ENCODE results near the gene CD101.

Gene CD101

GRCh38 chr1:117011334-117011733 lies 9.8 kb downstream of the CD101 start:
- H3K27me3 Mint-ChIP-seq (ENCODE audit: low read depth): no peaks in the 10 kb centered on the region

GRCh38 chr1:117013309-117013858 lies 11.8 kb downstream of the CD101 start:
- Mint-ChIP-seq H3K27me3 (ENCODE audit: low read depth) (no peaks in the 10 kb centered on the region), H3K27ac (no peak overlapping the region), H3K4me1 (ENCODE audit: low read depth) (peaks cover 25% of the 10 kb centered on the region), H3K36me3 (ENCODE audit: low read depth) (no peaks in the 10 kb centered on the region), H3K9me3 (no peaks in the 10 kb centered on the region), H3K4me3 (no peak overlapping the region)
- DNase-seq (ENCODE audit: low spot score): no peak

More at GRCh38 chr1:117011334-117011733, 9.8 kb downstream of the CD101 start:
- no peaks in the 10 kb centered on the region for H3K9me3 Mint-ChIP-seq
- no peaks in the 10 kb centered on the region for H3K36me3 Mint-ChIP-seq (ENCODE audit: low read depth)
- no peak overlapping the region for H3K27ac Mint-ChIP-seq
- H3K4me3 Mint-ChIP-seq: no peak overlapping the region
- no peak for DNase-seq (ENCODE audit: low spot score)
- H3K4me1 Mint-ChIP-seq (ENCODE audit: low read depth): peaks cover 30% of the 10 kb centered on the region

- Mint-ChIP-seq H3K9me3 (no peaks in the 10 kb centered on the region), H3K4me1 (ENCODE audit: low read depth) (peaks cover 18% of the 10 kb centered on the region), H3K36me3 (ENCODE audit: low read depth) (no peaks in the 10 kb centered on the region), H3K27ac (no peak overlapping the region), H3K27me3 (ENCODE audit: low read depth) (no peaks in the 10 kb centered on the region), H3K4me3 (no peak overlapping the region)
- no peak for DNase-seq (ENCODE audit: low spot score)
Observed at GRCh38 chr1:117014209-117014608, 12.6 kb downstream of the CD101 start.

GRCh38 chr1:117015724-117016123 lies 14.2 kb downstream of the CD101 start:
- no peaks in the 10 kb centered on the region for H3K9me3 Mint-ChIP-seq
- no peak overlapping the region for H3K4me3 Mint-ChIP-seq
- no peaks in the 10 kb centered on the region for H3K36me3 Mint-ChIP-seq (ENCODE audit: low read depth)
- no peak overlapping the region for H3K27ac Mint-ChIP-seq
- H3K4me1 Mint-ChIP-seq (ENCODE audit: low read depth): peaks cover 10% of the 10 kb centered on the region
- no peaks in the 10 kb centered on the region for H3K27me3 Mint-ChIP-seq (ENCODE audit: low read depth)
- no peak for DNase-seq (ENCODE audit: low spot score)

- DNase-seq (ENCODE audit: low spot score): no peak
- Mint-ChIP-seq H3K4me3 (no peak overlapping the region), H3K9me3 (no peaks in the 10 kb centered on the region), H3K36me3 (ENCODE audit: low read depth) (no peaks in the 10 kb centered on the region), H3K4me1 (ENCODE audit: low read depth) (peaks cover 8% of the 10 kb centered on the region), H3K27me3 (ENCODE audit: low read depth) (no peaks in the 10 kb centered on the region), H3K27ac (no peak overlapping the region)
Observed at GRCh38 chr1:117017062-117017461, 15.5 kb downstream of the CD101 start.

GRCh38 chr1:117017648-117018047 lies 16.1 kb downstream of the CD101 start:
- DNase-seq (ENCODE audit: low spot score): no peak
- H3K27ac Mint-ChIP-seq: no peak overlapping the region
- no peak overlapping the region for H3K4me3 Mint-ChIP-seq
- H3K4me1 Mint-ChIP-seq (ENCODE audit: low read depth): peaks cover 8% of the 10 kb centered on the region
- H3K9me3 Mint-ChIP-seq: no peaks in the 10 kb centered on the region
- H3K27me3 Mint-ChIP-seq (ENCODE audit: low read depth): no peaks in the 10 kb centered on the region
- H3K36me3 Mint-ChIP-seq (ENCODE audit: low read depth): no peaks in the 10 kb centered on the region

GRCh38 chr1:117020526-117021156 lies 19.1 kb downstream of the CD101 start:
- no peak overlapping the region for H3K4me3 Mint-ChIP-seq
- no peaks in the 10 kb centered on the region for H3K9me3 Mint-ChIP-seq
- no peak for DNase-seq (ENCODE audit: low spot score)
- H3K4me1 Mint-ChIP-seq (ENCODE audit: low read depth): no peaks in the 10 kb centered on the region
- H3K27me3 Mint-ChIP-seq (ENCODE audit: low read depth): no peaks in the 10 kb centered on the region
- H3K36me3 Mint-ChIP-seq (ENCODE audit: low read depth): no peaks in the 10 kb centered on the region
- no peak overlapping the region for H3K27ac Mint-ChIP-seq

GRCh38 chr1:117022114-117022513 lies 20.6 kb downstream of the CD101 start:
- Mint-ChIP-seq H3K4me3 (no peak overlapping the region), H3K4me1 (ENCODE audit: low read depth) (no peaks in the 10 kb centered on the region), H3K9me3 (no peaks in the 10 kb centered on the region), H3K27ac (no peak overlapping the region), H3K27me3 (ENCODE audit: low read depth) (no peaks in the 10 kb centered on the region), H3K36me3 (ENCODE audit: low read depth) (no peaks in the 10 kb centered on the region)
- no peak for DNase-seq (ENCODE audit: low spot score)

GRCh38 chr1:117025568-117025967 lies 24.0 kb downstream of the CD101 start:
- H3K4me3 Mint-ChIP-seq: no peak overlapping the region
- H3K4me1 Mint-ChIP-seq (ENCODE audit: low read depth): peaks cover 3% of the 10 kb centered on the region
- H3K27me3 Mint-ChIP-seq (ENCODE audit: low read depth): no peaks in the 10 kb centered on the region
- H3K9me3 Mint-ChIP-seq: no peaks in the 10 kb centered on the region
- no peaks in the 10 kb centered on the region for H3K36me3 Mint-ChIP-seq (ENCODE audit: low read depth)
- DNase-seq (ENCODE audit: low spot score): no peak
- H3K27ac Mint-ChIP-seq: no peak overlapping the region

- no peaks in the 10 kb centered on the region for H3K36me3 Mint-ChIP-seq (ENCODE audit: low read depth)
- H3K27ac Mint-ChIP-seq: no peak overlapping the region
- H3K4me3 Mint-ChIP-seq: no peak overlapping the region
- no peak for DNase-seq (ENCODE audit: low spot score)
- H3K27me3 Mint-ChIP-seq (ENCODE audit: low read depth): no peaks in the 10 kb centered on the region
- H3K4me1 Mint-ChIP-seq (ENCODE audit: low read depth): peaks cover 3% of the 10 kb centered on the region
- H3K9me3 Mint-ChIP-seq: no peaks in the 10 kb centered on the region
Observed at GRCh38 chr1:117026361-117026760, 24.8 kb downstream of the CD101 start.

GRCh38 chr1:117029685-117030084 lies 28.1 kb downstream of the CD101 start:
- Mint-ChIP-seq H3K9me3 (no peaks in the 10 kb centered on the region), H3K27me3 (ENCODE audit: low read depth) (no peaks in the 10 kb centered on the region), H3K4me3 (no peak overlapping the region), H3K4me1 (ENCODE audit: low read depth) (peaks cover 3% of the 10 kb centered on the region), H3K27ac (no peak overlapping the region), H3K36me3 (ENCODE audit: low read depth) (no peaks in the 10 kb centered on the region)
- no peak for DNase-seq (ENCODE audit: low spot score)

GRCh38 chr1:117030271-117030877 lies 28.8 kb downstream of the CD101 start:
- no peak overlapping the region for H3K4me3 Mint-ChIP-seq
- no peaks in the 10 kb centered on the region for H3K36me3 Mint-ChIP-seq (ENCODE audit: low read depth)
- H3K4me1 Mint-ChIP-seq (ENCODE audit: low read depth): peaks cover 3% of the 10 kb centered on the region
- H3K27ac Mint-ChIP-seq: no peak overlapping the region
- no peaks in the 10 kb centered on the region for H3K27me3 Mint-ChIP-seq (ENCODE audit: low read depth)
- DNase-seq (ENCODE audit: low spot score): no peak
- no peaks in the 10 kb centered on the region for H3K9me3 Mint-ChIP-seq

GRCh38 chr1:117032266-117032665 lies 30.7 kb downstream of the CD101 start:
- Mint-ChIP-seq H3K4me1 (ENCODE audit: low read depth) (peaks cover 3% of the 10 kb centered on the region), H3K27ac (no peak overlapping the region), H3K27me3 (ENCODE audit: low read depth) (no peaks in the 10 kb centered on the region), H3K4me3 (no peak overlapping the region), H3K9me3 (no peaks in the 10 kb centered on the region), H3K36me3 (ENCODE audit: low read depth) (no peaks in the 10 kb centered on the region)
- no peak for DNase-seq (ENCODE audit: low spot score)

- Mint-ChIP-seq H3K36me3 (ENCODE audit: low read depth) (no peaks in the 10 kb centered on the region), H3K4me1 (ENCODE audit: low read depth) (peaks cover 3% of the 10 kb centered on the region), H3K9me3 (no peaks in the 10 kb centered on the region), H3K27me3 (ENCODE audit: low read depth) (no peaks in the 10 kb centered on the region), H3K4me3 (no peak overlapping the region), H3K27ac (no peak overlapping the region)
- no peak for DNase-seq (ENCODE audit: low spot score)
Observed at GRCh38 chr1:117032681-117033539, 31.4 kb downstream of the CD101 start.

Data from T-helper 2 cell treated with Interferon-gamma antibody and Interleukin-4, amounts not matched to agents 5 μg/mL and 100 μg/mL, for 36 hours (primary cell).